K562 (cell line): Measurements from ENCODE around the gene SYPL2. TPM values are rescaled to one million over a fixed set of nuclear protein-coding genes. Genes with fewer than 3 reads are reported as not detected.

Source experiments
- CBX2 ChIP-seq: fragments of 200-600 bp; sonication (generic); IDR thresholded peaks from one replicate; pipeline ENCODE4 v1.6.1; 2012; ENCODE audit warnings: mild to moderate bottlenecking, low read length, inconsistent platforms; ENCODE audit not compliant: insufficient read depth, poor library complexity, severe bottlenecking
- CGGBP1 ChIP-seq: fragments of 250-450 bp; sonication (Bioruptor Pico); IDR thresholded peaks from 2 replicates; pipeline ENCODE4 v1.9.0; 2021; ENCODE audit warnings: mild to moderate bottlenecking
- CLOCK ChIP-seq: fragments of 250-450 bp; sonication (Bioruptor Pico); IDR thresholded peaks from 2 replicates; pipeline ENCODE4 v1.4.0; 2020; ENCODE audit warnings: mild to moderate bottlenecking, moderate library complexity, borderline replicate concordance
- FUS ChIP-seq: fragments of 200-400 bp; formaldehyde crosslinking; optimal IDR thresholded peaks from 2 replicates; pipeline ENCODE3; 2017; ENCODE audit warnings: low read depth, low read length
- GATAD2B ChIP-seq: fragments of 450-650 bp; IDR thresholded peaks from 2 replicates; pipeline ENCODE4 v1.6.1; 2017; ENCODE audit warnings: mild to moderate bottlenecking, borderline replicate concordance
- KLF16 ChIP-seq: IDR thresholded peaks from 2 replicates; pipeline ENCODE4 v1.6.1; 2016; ENCODE audit warnings: antibody characterized with exemption
- NCOA6 ChIP-seq: fragments of 450-650 bp; IDR thresholded peaks from 2 replicates; pipeline ENCODE4 v1.6.1; 2017; ENCODE audit warnings: mild to moderate bottlenecking
- NR2C1 ChIP-seq, 2 experiments: fragments of 450-650 bp; IDR thresholded peaks; 2 replicates each; pipeline ENCODE4 v1.6.1; 2017; ENCODE audit warnings: mild to moderate bottlenecking in 2 of 2, antibody characterized with exemption in 1 of 2, inconsistent platforms in 1 of 2, missing compliant biosample characterization in 1 of 2, missing genetic modification characterization in 1 of 2
- PRDM10 ChIP-seq: fragments of 450-650 bp; IDR thresholded peaks from 2 replicates; pipeline ENCODE4 v1.6.1; 2018; ENCODE audit not compliant: partially characterized antibody
- SRSF7 ChIP-seq: fragments of 200-400 bp; formaldehyde crosslinking; optimal IDR thresholded peaks from 2 replicates; pipeline ENCODE3; 2017; ENCODE audit warnings: mild to moderate bottlenecking, low read depth, low read length
- ZBTB26 ChIP-seq: fragments of 450-650 bp; formaldehyde crosslinking; IDR thresholded peaks from 2 replicates; pipeline ENCODE4 v1.4.0; 2022; ENCODE audit warnings: missing genetic modification characterization
- ZKSCAN8 ChIP-seq: fragments of 200-800 bp; sonication (Bioruptor generic); IDR thresholded peaks from 2 replicates; pipeline ENCODE4 v1.6.1; 2016; ENCODE audit warnings: missing genetic modification characterization, missing compliant biosample characterization
- ZNF316 ChIP-seq: fragments of 450-650 bp; IDR thresholded peaks from 2 replicates; pipeline ENCODE4 v1.6.1; 2016
- ZNF639 ChIP-seq, 2 experiments: fragments of 200-800 bp in 1 of 2; sonication (Bioruptor generic) in 1 of 2; sonication (generic) in 1 of 2; formaldehyde crosslinking in 1 of 2; IDR thresholded peaks in 1 of 2; conservative IDR thresholded peaks in 1 of 2; 2 replicates each; pipeline versions ENCODE4 v1.5.0 to v1.6.1; 2016 to 2020; ENCODE audit warnings: missing compliant biosample characterization in 1 of 2, missing genetic modification characterization in 1 of 2, missing genetic modification reagents in 1 of 2
- polyA plus RNA-seq, 8 experiments: library from polyadenylated mRNA; depleted of rRNA in 4 of 8; stranded (reverse) in 5 of 8; unstranded in 3 of 8; fragments of >200 nt; fragmentation: Nextera tagmentation in 2 of 8; fragmentation: Illumina TruSeq in 1 of 8; extraction: Ambion mirVana in 2 of 8; extraction: Trizol in 1 of 8; gene quantifications; 2 replicates each; pipeline versions ENCODE4 v1.2.1 to v1.2.3, GENCODE V29; 2011 to 2014; ENCODE audit warnings: inconsistent platforms in 1 of 8, missing spikeins in 1 of 8
- total RNA-seq, 7 experiments: library from RNA; depleted of rRNA in 6 of 7; stranded (reverse); fragments of >200 nt in 6 of 7; fragmentation: Illumina TruSeq in 2 of 7; extraction: Trizol in 2 of 7; gene quantifications; 2 replicates each; pipeline versions ENCODE4 v1.2.1 to v1.2.3, GENCODE V29; 2011 to 2021; ENCODE audit warnings: low replicate concordance in 1 of 7

The SYPL2 gene
- total and polyA plus RNA-seq, 9 of the 15 experiments (the other 6 are each of a cell fraction or from before 2014, with no cell fraction given) = 0.03 to 0.20 (median 0.07) TPM; not detected in 2

- TF ChIP-seq PRDM10 (peak; percentile 78), GATAD2B (no peak), ZKSCAN8 (CRISPR knock-in tag) (no peak), ZNF639 (CRISPR knock-in tag; conservative IDR thresholded peaks at IDR 0.05 in 1 of 2, IDR thresholded peaks at IDR 0.05 in 1 of 2) (peak in 1 of 2 experiments; percentile 74; a peak in 1 of 4 replicates), CLOCK (CRISPR knock-in tag) (no peak), ZNF316 (no peak), NR2C1 (IDR thresholded peaks at IDR 0.05) (peak; percentile 96), NR2C1 (tag; IDR thresholded peaks at IDR 0.05) (peak; percentile 96), ZBTB26 (CRISPR knock-in tag) (no peak), NCOA6 (no peak), CGGBP1 (CRISPR knock-in tag) (no peak), KLF16 (no peak), SRSF7 (no peak), FUS (no peak), CBX2 (no peak)
Measured at GRCh38 chr1:109426281-109427170, 39.8 kb upstream of the SYPL2 start, which contains the start of gene PSMA5 (continued).
